Femur (tissue), 1 donor: ENCODE results near the gene LTBP2.

ENCODE experiments used
- DNase-seq: peaks from one replicate; pipeline ENCODE4 v3.0.0-alpha.2; 2017

Gene LTBP2

GRCh38 chr14:74637178-74637550, 25.1 kb upstream of the LTBP2 start:
- no peak for DNase-seq

GRCh38 chr14:74636424-74637177, 24.6 kb upstream of the LTBP2 start:
- DNase-seq, result no peak

GRCh38 chr14:74635847-74636246, 23.8 kb upstream of the LTBP2 start:
- no peak for DNase-seq

GRCh38 chr14:74634964-74635363, 22.9 kb upstream of the LTBP2 start:
- peak; percentile 81 for DNase-seq

- DNase-seq, result no peak
Measured at GRCh38 chr14:74634481-74634880, 22.4 kb upstream of the LTBP2 start.

- peak; percentile 67 for DNase-seq
Measured at GRCh38 chr14:74630881-74631690, 19.0 kb upstream of the LTBP2 start.

- DNase-seq, result no peak
Measured at GRCh38 chr14:74628418-74628817, 16.4 kb upstream of the LTBP2 start.

GRCh38 chr14:74627076-74627475, 15.0 kb upstream of the LTBP2 start:
- no peak for DNase-seq

- DNase-seq, result no peak
Measured at GRCh38 chr14:74622257-74622656, 10.2 kb upstream of the LTBP2 start.

- no peak for DNase-seq
Measured at GRCh38 chr14:74621556-74621955, 9.5 kb upstream of the LTBP2 start.

GRCh38 chr14:74620923-74621322, 8.9 kb upstream of the LTBP2 start:
- DNase-seq, result no peak

- no peak for DNase-seq
Measured at GRCh38 chr14:74620497-74620921, 8.5 kb upstream of the LTBP2 start.

GRCh38 chr14:74619672-74620131, 7.7 kb upstream of the LTBP2 start:
- peak; percentile 74 for DNase-seq

- no peak for DNase-seq
Measured at GRCh38 chr14:74618078-74618952, 6.3 kb upstream of the LTBP2 start.

GRCh38 chr14:74616996-74617700, 5.1 kb upstream of the LTBP2 start:
- no peak for DNase-seq

- DNase-seq, result no peak
Measured at GRCh38 chr14:74616507-74616906, 4.5 kb upstream of the LTBP2 start.

GRCh38 chr14:74615735-74616134, 3.7 kb upstream of the LTBP2 start:
- no peak for DNase-seq

GRCh38 chr14:74614508-74615495, 2.8 kb upstream of the LTBP2 start:
- DNase-seq, result no peak

- DNase-seq, result no peak
Measured at GRCh38 chr14:74613211-74613914, 1.3 kb upstream of the LTBP2 start.

GRCh38 chr14:74612350-74613021, 449 bp upstream of the LTBP2 start:
- peak; percentile 85 for DNase-seq
